Lung (tissue), 12 donors: ENCODE results near the gene KANSL3. TPM values are rescaled to one million over a fixed set of nuclear protein-coding genes. Genes with fewer than 3 reads are reported as not detected.

Experiments used
- ATAC-seq: fragments of 200-7000 bp; cut with Tn5 transposase; one replicate; pipeline ENCODE4 v1.9.1; 2020; ENCODE audit warnings: moderate number of reproducible peaks; ENCODE audit not compliant: insufficient read depth, low FRiP score
- DNase-seq, 3 donors: peaks; one replicate each; pipeline ENCODE4 v3.0.0-alpha.2; 2013 to 2017
- H3K27ac ChIP-seq, 2 donors: one replicate each; pipeline ENCODE4 v1.5.1; 2013; ENCODE audit warnings: mild to moderate bottlenecking in 2 of 2, moderate library complexity in 2 of 2, control low read depth in 1 of 2, inconsistent platforms in 1 of 2, low read depth in 1 of 2, low read length in 1 of 2
- H3K27me3 ChIP-seq, 3 donors: one replicate each; pipeline ENCODE4 v1.5.1; 2013; ENCODE audit warnings: low read length in 2 of 3; ENCODE audit not compliant: control insufficient read depth in 3 of 3, insufficient read depth in 3 of 3
- H3K36me3 ChIP-seq, 4 donors: one replicate each; pipeline ENCODE4 v1.5.1; 2013; ENCODE audit warnings: low read length in 4 of 4, mild to moderate bottlenecking in 1 of 4, moderate library complexity in 1 of 4; ENCODE audit not compliant: control insufficient read depth in 4 of 4, insufficient read depth in 4 of 4
- H3K4me1 ChIP-seq, 5 donors: one replicate each; pipeline ENCODE4 v1.5.1; 2013; ENCODE audit warnings: low read length in 5 of 5, mild to moderate bottlenecking in 2 of 5, moderate library complexity in 1 of 5; ENCODE audit not compliant: control insufficient read depth in 5 of 5, insufficient read depth in 5 of 5
- H3K4me3 ChIP-seq: one replicate; pipeline ENCODE4 v1.5.1; 2013; ENCODE audit warnings: mild to moderate bottlenecking, control low read depth, moderate library complexity
- H3K9ac ChIP-seq, 2 donors: one replicate each; pipeline ENCODE4 v1.5.1; 2013; ENCODE audit warnings: low read length in 2 of 2, control low read depth in 1 of 2; ENCODE audit not compliant: insufficient read depth in 1 of 2
- H3K9me3 ChIP-seq, 4 donors: one replicate each; pipeline ENCODE4 v1.5.1; 2013; ENCODE audit warnings: low read length in 3 of 4, mild to moderate bottlenecking in 1 of 4, moderate library complexity in 1 of 4; ENCODE audit not compliant: control insufficient read depth in 4 of 4, insufficient read depth in 3 of 4
- CTCF ChIP-seq: IDR thresholded peaks from 2 replicates; pipeline ENCODE4 v1.5.1; 2012; ENCODE audit warnings: mild to moderate bottlenecking; ENCODE audit errors: control extremely low read depth, extremely low read depth
- WGBS, 2 donors: extraction: QIAGEN DNeasy Blood & Tissue Kit; methylation state at CpG; one replicate each; pipeline ENCODE4 v1.1.7; 2013; 5-methylcytosine and 5-hydroxymethylcytosine counted together
- polyA plus RNA-seq, 2 donors: library from polyadenylated mRNA; stranded (reverse); fragments of 200-250 nt; gene quantifications; one replicate each; pipeline ENCODE4 v1.2.1, GENCODE V29; 2013
- total RNA-seq, 2 donors: library from RNA; depleted of rRNA in 1 of 2; stranded (reverse); fragments of >200 nt in 1 of 2; gene quantifications; one replicate each; pipeline ENCODE4 v1.2.1, GENCODE V29; 2014 to 2021
- donor health status: control.
- donor health status: control.
- donor health status: Bipolar disorder and iron deficiency.
- donor health status: healthy.
- donor health status: DM: yes; HTN: yes; CAD: no.

KANSL3 gene
- total and polyA plus RNA-seq, 4 donors = 16.7 to 91.4 (median 33.6) TPM

DNA sequence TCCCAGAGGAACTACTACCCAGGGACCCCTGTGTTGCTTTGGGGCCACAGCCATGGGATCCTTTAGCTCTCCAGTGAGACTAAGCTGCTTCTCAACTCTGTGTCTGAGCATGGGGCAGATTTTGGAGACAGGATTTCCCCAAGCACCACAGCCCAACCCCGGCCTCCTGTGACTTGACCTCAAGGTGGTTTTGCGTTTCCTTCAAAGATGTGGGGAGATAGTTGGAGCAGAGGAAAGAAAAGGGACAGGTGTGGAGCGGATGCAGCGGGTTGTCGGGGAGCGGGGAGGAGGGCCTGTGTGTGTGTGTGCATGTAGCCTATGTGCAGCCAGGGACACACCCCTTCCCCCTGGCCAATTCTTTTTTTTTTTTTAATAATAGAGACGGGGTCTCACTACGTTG lies 91.3 kb downstream of the KANSL3 start:
- ATAC-seq = no peak
- H3K36me3 ChIP-seq = peaks cover 0 to 53% (median 0%) of the 10 kb centered on the region in 4 donors
- peaks cover 0 to 14% (median 3%) of the 10 kb centered on the region in 5 donors for H3K4me1 ChIP-seq
- WGBS, 2 donors = 68 to 79% methylated on average over 8 of the region's 8 CpGs
- no peak overlapping the region for H3K4me3 ChIP-seq
- no peak overlapping the region for H3K9ac ChIP-seq
- DNase-seq = no peak
- peaks cover 0 to 2% (median 0%) of the 10 kb centered on the region in 4 donors for H3K9me3 ChIP-seq
- H3K27me3 ChIP-seq = no peaks in the 10 kb centered on the region
- H3K27ac ChIP-seq = no peak overlapping the region
- TF ChIP-seq CTCF = no peak

GRCh38 chr2:96546321-96546720 lies 91.8 kb downstream of the KANSL3 start:
- no peak overlapping the region for H3K9ac ChIP-seq
- H3K36me3 ChIP-seq = peaks cover 0 to 50% (median 0%) of the 10 kb centered on the region in 4 donors
- H3K9me3 ChIP-seq = peaks cover 0 to 2% (median 0%) of the 10 kb centered on the region in 4 donors
- H3K4me3 ChIP-seq = no peak overlapping the region
- no peak overlapping the region for H3K27ac ChIP-seq
- H3K4me1 ChIP-seq = peaks cover 0 to 14% (median 4%) of the 10 kb centered on the region in 5 donors
- WGBS, 2 donors = 90 to 91% methylated on average over 5 of the region's 5 CpGs
- no peaks in the 10 kb centered on the region for H3K27me3 ChIP-seq
- no peak for ATAC-seq
- TF ChIP-seq CTCF = no peak
- no peak for DNase-seq

Other genes starting within 250 kb of the KANSL3 start
- gene NEURL3, start 133.0 kb downstream of the KANSL3 start, total RNA-seq = 1 to 10 TPM in 1 of 2 donors, under 1 TPM in 1; 0.31 to 1.1 TPM
- 1 to 10 TPM in 1 of 2 donors, under 1 TPM in 1; 0.24 to 2.1 TPM for gene NEURL3, start 133.0 kb downstream of the KANSL3 start, polyA plus RNA-seq
- 10 to 100 TPM; 12.5 to 33.5 TPM for gene ARID5A, start 101.6 kb downstream of the KANSL3 start, total RNA-seq
- 10 to 100 TPM; 23.2 to 61.9 TPM for gene ARID5A, start 101.6 kb downstream of the KANSL3 start, polyA plus RNA-seq
- under 1 TPM; 0.64 to 0.77 TPM for gene FER1L5, start 4.5 kb upstream of the KANSL3 start, total RNA-seq
- gene FER1L5, start 4.5 kb upstream of the KANSL3 start, polyA plus RNA-seq = under 1 TPM; 0.09 to 0.16 TPM
- 10 to 100 TPM; 16.7 to 36.3 TPM for gene LMAN2L, start 101.8 kb upstream of the KANSL3 start, total RNA-seq
- gene LMAN2L, start 101.8 kb upstream of the KANSL3 start, polyA plus RNA-seq = 10 to 100 TPM in 1 of 2 donors, 1 to 10 TPM in 1; 8.6 to 16.3 TPM
- gene CNNM4, start 122.6 kb upstream of the KANSL3 start, total RNA-seq = 10 to 100 TPM; 17.3 to 19.8 TPM
- gene CNNM4, start 122.6 kb upstream of the KANSL3 start, polyA plus RNA-seq = 1 to 10 TPM; 4.0 to 7.3 TPM
- gene CNNM3, start 178.0 kb upstream of the KANSL3 start, total RNA-seq = 10 to 100 TPM; 21.7 to 31.4 TPM
- 1 to 10 TPM; 7.2 to 7.6 TPM for gene CNNM3, start 178.0 kb upstream of the KANSL3 start, polyA plus RNA-seq
- 1 to 10 TPM; 6.4 to 6.9 TPM for gene ANKRD23, start 205.7 kb upstream of the KANSL3 start, total RNA-seq
- gene ANKRD23, start 205.7 kb upstream of the KANSL3 start, polyA plus RNA-seq = 1 to 10 TPM; 1.5 to 2.4 TPM
- gene ANKRD39, start 219.7 kb upstream of the KANSL3 start, total RNA-seq = 10 to 100 TPM in 1 of 2 donors, 1 to 10 TPM in 1; 7.4 to 16.9 TPM
- 10 to 100 TPM; 15.5 to 15.7 TPM for gene ANKRD39, start 219.7 kb upstream of the KANSL3 start, polyA plus RNA-seq
- gene SEMA4C, start 231.8 kb upstream of the KANSL3 start, total RNA-seq = 10 to 100 TPM; 34.7 to 42.0 TPM
- 10 to 100 TPM; 18.8 to 23.0 TPM for gene SEMA4C, start 231.8 kb upstream of the KANSL3 start, polyA plus RNA-seq